Astrocyte (in vitro differentiated cells and primary cell): ENCODE measurements around the gene LYRM7.

Source experiments
- CTCF ChIP-seq: IDR thresholded peaks from 2 replicates; pipeline ENCODE4 v1.5.1; 2011; ENCODE audit warnings: low read depth, mild to moderate bottlenecking, inconsistent platforms, low read length, moderate library complexity; ENCODE audit not compliant: insufficient read depth
- EZH2 ChIP-seq: IDR thresholded peaks from 2 replicates; pipeline ENCODE4 v1.6.1; 2012; ENCODE audit warnings: mild to moderate bottlenecking, low read length, inconsistent platforms; ENCODE audit not compliant: insufficient read depth

GRCh38 chr5:131151216-131151615 is 19.5 kb upstream of the LYRM7 start:
- TF ChIP-seq CTCF (no peak), EZH2 (no peak)
